DOHH2 (cell line): Measurements from ENCODE around the gene PEX10.

ENCODE experiments used
- H3F3A ChIP-seq: fragments of 200-600 bp; sonication (generic), shearing (Covaris generic); 2 replicates; pipeline ENCODE4 v1.6.0; 2016; ENCODE audit warnings: antibody characterized with exemption, mild to moderate bottlenecking; ENCODE audit not compliant: control insufficient read depth, insufficient read depth
- H3K27ac ChIP-seq: fragments of 200-600 bp; sonication (generic); 2 replicates; pipeline ENCODE4 v1.5.1; 2014; ENCODE audit warnings: low read depth, mild to moderate bottlenecking, low read length, moderate library complexity
- H3K27me3 ChIP-seq: fragments of 200-600 bp; sonication (generic); 2 replicates; pipeline ENCODE4 v1.6.1; 2014; ENCODE audit warnings: mild to moderate bottlenecking, low read length, mixed read lengths; ENCODE audit not compliant: control insufficient read depth
- H3K36me3 ChIP-seq: fragments of 200-600 bp; sonication (generic); 2 replicates; pipeline ENCODE4 v1.6.1; 2014; ENCODE audit warnings: mild to moderate bottlenecking, low read length, moderate library complexity, mixed read lengths; ENCODE audit not compliant: control insufficient read depth
- H3K4me1 ChIP-seq: fragments of 200-600 bp; sonication (generic); 2 replicates; pipeline ENCODE4 v1.6.1; 2014; ENCODE audit warnings: mild to moderate bottlenecking, low read length, mixed read lengths; ENCODE audit not compliant: control insufficient read depth
- H3K4me2 ChIP-seq: fragments of 200-600 bp; sonication (generic); 2 replicates; pipeline ENCODE4 v1.6.0; 2014; ENCODE audit warnings: mild to moderate bottlenecking, low read length, moderate library complexity
- H3K4me3 ChIP-seq: fragments of 200-600 bp; sonication (generic); 2 replicates; pipeline ENCODE4 v1.5.1; 2014; ENCODE audit warnings: mild to moderate bottlenecking, low read length, mixed read lengths
- H3K79me2 ChIP-seq: fragments of 200-600 bp; sonication (generic); 2 replicates; pipeline ENCODE4 v1.6.1; 2014; ENCODE audit warnings: mild to moderate bottlenecking, low read length, mixed read lengths; ENCODE audit not compliant: control insufficient read depth
- H3K9me2 ChIP-seq: fragments of 200-600 bp; sonication (generic); replicated peaks from 2 replicates; pipeline ENCODE4 v1.6.1; 2014; ENCODE audit warnings: mild to moderate bottlenecking, low read length, mixed read lengths; ENCODE audit not compliant: control insufficient read depth
- H3K9me3 ChIP-seq: fragments of 200-600 bp; sonication (generic); 2 replicates; pipeline ENCODE4 v1.6.1; 2014; ENCODE audit warnings: antibody characterized with exemption, low read length, mixed read lengths; ENCODE audit not compliant: control insufficient read depth, insufficient read depth
- H4K20me1 ChIP-seq: fragments of 200-600 bp; sonication (generic); 2 replicates; pipeline ENCODE4 v1.6.0; 2014; ENCODE audit warnings: low read depth, mild to moderate bottlenecking, antibody characterized with exemption, low read length, moderate library complexity; ENCODE audit not compliant: control insufficient read depth, insufficient read depth
- CTCF ChIP-seq: fragments of 200-600 bp; sonication (generic); IDR thresholded peaks from one replicate; pipeline ENCODE4 v1.5.1; 2014; ENCODE audit warnings: antibody characterized with exemption, mild to moderate bottlenecking, low read depth, low read length; ENCODE audit not compliant: poor library complexity, severe bottlenecking
- EZH2phosphoT487 ChIP-seq: fragments of 200-600 bp; sonication (generic); IDR thresholded peaks from 2 replicates; pipeline ENCODE4 v1.6.1; 2017; ENCODE audit warnings: borderline replicate concordance, mild to moderate bottlenecking, antibody characterized with exemption, low read length, moderate library complexity, mixed read lengths

Gene PEX10

GRCh38 chr1:2405588-2406295 lies 6.6 kb downstream of the PEX10 start:
- Histone ChIP-seq H3K4me3 (no peak overlapping the region), H3K4me2 (no peak overlapping the region), H3K36me3 (peaks cover 61% of the 10 kb centered on the region), H3F3A (peaks cover 11% of the 10 kb centered on the region), H3K9me2 (no peaks in the 10 kb centered on the region), H4K20me1 (peaks cover 8% of the 10 kb centered on the region), H3K9me3 (no peaks in the 10 kb centered on the region), H3K79me2 (peaks cover 10% of the 10 kb centered on the region), H3K27me3 (no peaks in the 10 kb centered on the region), H3K4me1 (no peaks in the 10 kb centered on the region), H3K27ac (no peak overlapping the region)
- no peak for TF ChIP-seq CTCF

- Histone ChIP-seq H3K4me3 (no peak overlapping the region), H3K79me2 (peaks cover 14% of the 10 kb centered on the region), H3K27me3 (no peaks in the 10 kb centered on the region), H4K20me1 (peaks cover 8% of the 10 kb centered on the region), H3K4me2 (no peak overlapping the region), H3F3A (peaks cover 18% of the 10 kb centered on the region), H3K9me3 (no peaks in the 10 kb centered on the region), H3K36me3 (peaks cover 68% of the 10 kb centered on the region), H3K9me2 (no peaks in the 10 kb centered on the region), H3K4me1 (no peaks in the 10 kb centered on the region), H3K27ac (no peak overlapping the region)
- TF ChIP-seq EZH2phosphoT487 (no peak), CTCF (no peak)
Observed at GRCh38 chr1:2404890-2405511, 7.4 kb downstream of the PEX10 start.

GRCh38 chr1:2404142-2404889 lies 8.0 kb downstream of the PEX10 start:
- no peaks in the 10 kb centered on the region for H3K4me1 ChIP-seq
- H3K4me2 ChIP-seq, result no peak overlapping the region
- no peak for TF ChIP-seq CTCF
- peaks cover 18% of the 10 kb centered on the region for H3F3A ChIP-seq
- H3K27ac ChIP-seq, result no peak overlapping the region
- H3K9me3 ChIP-seq, result no peaks in the 10 kb centered on the region
- H3K79me2 ChIP-seq, result peaks cover 18% of the 10 kb centered on the region
- peaks cover 75% of the 10 kb centered on the region for H3K36me3 ChIP-seq
- peaks cover 8% of the 10 kb centered on the region for H4K20me1 ChIP-seq
- no peaks in the 10 kb centered on the region for H3K9me2 ChIP-seq
- no peaks in the 10 kb centered on the region for H3K27me3 ChIP-seq
- no peak overlapping the region for H3K4me3 ChIP-seq
